Kidney tubule cell (primary cell): Measurements from ENCODE around the gene FEM1B.
"Not testable (repeated sequence)": the region's sequence is repeated elsewhere in the genome, so short reads cannot be mapped to it uniquely, and the experiment has no call there.

Source experiments
- DNase-seq: peaks from one replicate; pipeline ENCODE4 v3.0.0-alpha.2; 2018; ENCODE audit warnings: low spot score

FEM1B gene

GRCh38 chr15:68277603-68278344, at the start of gene FEM1B:
Gene FEM1B (plus strand): TSS chr15:68277745. CDS start chr15:68278418, 673 bp downstream.
- DNase-seq: peak; percentile 91

GRCh38 chr15:68228143-68228970, 49.2 kb upstream of the FEM1B start:
- peak; percentile 33 for DNase-seq

GRCh38 chr15:68228971-68229385, 48.6 kb upstream of the FEM1B start:
- DNase-seq: no peak

- DNase-seq: peak; percentile 84
These were observed 48.0 kb upstream of the FEM1B start, which contains the start of gene CLN6 for GRCh38 chr15:68229386-68230156. Gene CLN6 (minus strand): TSS chr15:68229728. CDS start chr15:68229584, 144 bp downstream.

- DNase-seq: peak; percentile 26
These were observed 47.1 kb upstream of the FEM1B start for GRCh38 chr15:68230157-68231100.

- DNase-seq: no peak
These were observed 46.3 kb upstream of the FEM1B start for GRCh38 chr15:68231102-68231818.

GRCh38 chr15:68232449-68232848, 45.1 kb upstream of the FEM1B start:
- DNase-seq: no peak

GRCh38 chr15:68232937-68233336, 44.6 kb upstream of the FEM1B start:
- DNase-seq: no peak

GRCh38 chr15:68234060-68234459, 43.5 kb upstream of the FEM1B start:
- no peak for DNase-seq

GRCh38 chr15:68234520-68234919, 43.0 kb upstream of the FEM1B start:
- DNase-seq: not testable (repeated sequence)

- peak; percentile 41 for DNase-seq
These were observed 42.5 kb upstream of the FEM1B start for GRCh38 chr15:68235022-68235421.

GRCh38 chr15:68239025-68239424, 38.5 kb upstream of the FEM1B start:
- DNase-seq: no peak

- no peak for DNase-seq
These were observed 36.2 kb upstream of the FEM1B start for GRCh38 chr15:68241088-68241935.

- no peak for DNase-seq
These were observed 33.3 kb upstream of the FEM1B start for GRCh38 chr15:68244235-68244634.

- no peak for DNase-seq
These were observed 28.4 kb upstream of the FEM1B start for GRCh38 chr15:68249058-68249713.

- DNase-seq: peak; percentile 79
These were observed 24.5 kb upstream of the FEM1B start for GRCh38 chr15:68252925-68253534.

- DNase-seq: peak; percentile 89
These were observed 20.7 kb upstream of the FEM1B start for GRCh38 chr15:68256675-68257450.

- DNase-seq: peak; percentile 55
These were observed 18.9 kb upstream of the FEM1B start for GRCh38 chr15:68258692-68259091.
